WTC11 (cell line): ENCODE measurements around the gene SHBG. TPM values are rescaled to one million over a fixed set of nuclear protein-coding genes. Genes with fewer than 3 reads are reported as not detected.
A peak's percentile ranks its signal among the peaks of the same experiment; 100 is the strongest.

Experiments
- ATAC-seq: fragments of 200-7000 bp; cut with Tn5 transposase; 2 replicates; pipeline ENCODE4 v1.10.0; 2021; ENCODE audit warnings: mild to moderate bottlenecking, moderate library complexity
- CTCF ChIA-PET: fragments of 300-600 bp; sonication (Branson Sonifier 250); formaldehyde crosslinking; loops from one replicate; lab custom pipeline; 2021; ENCODE audit warnings: antibody characterized with exemption; lab: Charles Lee
- POLR2A ChIA-PET: fragments of 350-600 bp; sonication (Branson Sonifier 250); formaldehyde crosslinking; loops from one replicate; lab custom pipeline; 2021; ENCODE audit warnings: antibody characterized with exemption; lab: Charles Lee
- DNase-seq: peaks from one replicate; pipeline ENCODE4 v3.0.0; 2021; ENCODE audit warnings: low spot score
- H3K27ac Mint-ChIP-seq: 2 replicates; pipeline ENCODE4 v1.8.0; 2021; ENCODE audit warnings: mixed read lengths
- H3K27me3 Mint-ChIP-seq: 2 replicates; pipeline ENCODE4 v1.8.0; 2021; ENCODE audit warnings: low read depth, mild to moderate bottlenecking, moderate library complexity, mixed read lengths
- H3K36me3 Mint-ChIP-seq: 2 replicates; pipeline ENCODE4 v1.8.0; 2021; ENCODE audit warnings: mixed read lengths
- H3K4me1 Mint-ChIP-seq: 2 replicates; pipeline ENCODE4 v1.8.0; 2022; ENCODE audit warnings: mixed read lengths
- H3K4me3 Mint-ChIP-seq: 2 replicates; pipeline ENCODE4 v1.8.0; 2021; ENCODE audit warnings: mild to moderate bottlenecking, moderate library complexity, mixed read lengths
- H3K9me3 Mint-ChIP-seq: 2 replicates; pipeline ENCODE4 v1.8.0; 2021; ENCODE audit warnings: mixed read lengths
- ARID4B ChIP-seq: sonication (generic); formaldehyde crosslinking; IDR thresholded peaks from 2 replicates; pipeline ENCODE4 v1.8.0; 2023; ENCODE audit warnings: missing genetic modification reagents, mild to moderate bottlenecking, borderline replicate concordance
- ELF4 ChIP-seq: sonication (generic); formaldehyde crosslinking; IDR thresholded peaks from 2 replicates; pipeline ENCODE4 v1.8.1; 2022; ENCODE audit warnings: low read depth, mild to moderate bottlenecking, moderate library complexity, missing genetic modification reagents
- ESRRA ChIP-seq: sonication (generic); formaldehyde crosslinking; IDR thresholded peaks from 2 replicates; pipeline ENCODE4 v1.8.1; 2022; ENCODE audit warnings: mild to moderate bottlenecking, missing genetic modification reagents, borderline replicate concordance
- HMGXB4 ChIP-seq: sonication (generic); formaldehyde crosslinking; IDR thresholded peaks from 2 replicates; pipeline ENCODE4 v1.8.1; 2023; ENCODE audit warnings: mild to moderate bottlenecking, moderate library complexity, missing genetic modification reagents
- KAT7 ChIP-seq: sonication (generic); formaldehyde crosslinking; IDR thresholded peaks from 2 replicates; pipeline ENCODE4 v1.8.1; 2023; ENCODE audit warnings: missing genetic modification reagents, mild to moderate bottlenecking, borderline replicate concordance
- NR1H2 ChIP-seq: sonication (generic); formaldehyde crosslinking; IDR thresholded peaks from 2 replicates; pipeline ENCODE4 v1.9.0; 2021; ENCODE audit warnings: mild to moderate bottlenecking, moderate library complexity, missing genetic modification reagents
- SOX15 ChIP-seq: fragments of 250-450 bp; sonication (Bioruptor Pico); IDR thresholded peaks from 2 replicates; pipeline ENCODE4 v1.9.0; 2021; ENCODE audit warnings: mild to moderate bottlenecking
- STAT6 ChIP-seq: sonication (generic); formaldehyde crosslinking; conservative IDR thresholded peaks from 2 replicates; pipeline ENCODE4 v1.8.1; 2023; ENCODE audit warnings: mild to moderate bottlenecking, low read depth, missing genetic modification reagents, moderate library complexity
- TEAD4 ChIP-seq: sonication (generic); formaldehyde crosslinking; IDR thresholded peaks from 2 replicates; pipeline ENCODE4 v1.8.0; 2022; ENCODE audit warnings: mild to moderate bottlenecking, missing genetic modification reagents
- ZNF121 ChIP-seq: sonication (generic); formaldehyde crosslinking; IDR thresholded peaks from 2 replicates; pipeline ENCODE4 v1.8.0; 2023; ENCODE audit warnings: missing genetic modification reagents
- ZNF219 ChIP-seq: sonication (generic); formaldehyde crosslinking; IDR thresholded peaks from 2 replicates; pipeline ENCODE4 v1.8.0; 2023; ENCODE audit warnings: missing genetic modification reagents, mild to moderate bottlenecking, borderline replicate concordance
- ZSCAN18 ChIP-seq: fragments of 250-450 bp; sonication (Bioruptor Pico); IDR thresholded peaks from 2 replicates; pipeline ENCODE4 v2.1.2; 2022; ENCODE audit warnings: mild to moderate bottlenecking, moderate library complexity
- total RNA-seq: library from RNA; stranded (reverse); gene quantifications from 3 replicates; pipeline ENCODE4 v1.2.3, GENCODE V29; 2021
- TF ChIP-seq, protein P1 (sequence below): sonication (generic); formaldehyde crosslinking; IDR thresholded peaks from 2 replicates; pipeline ENCODE4 v1.8.1; 2023; ENCODE audit warnings: mild to moderate bottlenecking, missing genetic modification reagents, moderate library complexity
- TF ChIP-seq, protein P2 (sequence below): sonication (generic); formaldehyde crosslinking; IDR thresholded peaks from 2 replicates; pipeline ENCODE4 v1.8.1; 2022; ENCODE audit warnings: missing genetic modification reagents, borderline replicate concordance

SHBG gene
- total RNA-seq, 1 experiment from 2014 or later: 0.83 TPM

DNA sequence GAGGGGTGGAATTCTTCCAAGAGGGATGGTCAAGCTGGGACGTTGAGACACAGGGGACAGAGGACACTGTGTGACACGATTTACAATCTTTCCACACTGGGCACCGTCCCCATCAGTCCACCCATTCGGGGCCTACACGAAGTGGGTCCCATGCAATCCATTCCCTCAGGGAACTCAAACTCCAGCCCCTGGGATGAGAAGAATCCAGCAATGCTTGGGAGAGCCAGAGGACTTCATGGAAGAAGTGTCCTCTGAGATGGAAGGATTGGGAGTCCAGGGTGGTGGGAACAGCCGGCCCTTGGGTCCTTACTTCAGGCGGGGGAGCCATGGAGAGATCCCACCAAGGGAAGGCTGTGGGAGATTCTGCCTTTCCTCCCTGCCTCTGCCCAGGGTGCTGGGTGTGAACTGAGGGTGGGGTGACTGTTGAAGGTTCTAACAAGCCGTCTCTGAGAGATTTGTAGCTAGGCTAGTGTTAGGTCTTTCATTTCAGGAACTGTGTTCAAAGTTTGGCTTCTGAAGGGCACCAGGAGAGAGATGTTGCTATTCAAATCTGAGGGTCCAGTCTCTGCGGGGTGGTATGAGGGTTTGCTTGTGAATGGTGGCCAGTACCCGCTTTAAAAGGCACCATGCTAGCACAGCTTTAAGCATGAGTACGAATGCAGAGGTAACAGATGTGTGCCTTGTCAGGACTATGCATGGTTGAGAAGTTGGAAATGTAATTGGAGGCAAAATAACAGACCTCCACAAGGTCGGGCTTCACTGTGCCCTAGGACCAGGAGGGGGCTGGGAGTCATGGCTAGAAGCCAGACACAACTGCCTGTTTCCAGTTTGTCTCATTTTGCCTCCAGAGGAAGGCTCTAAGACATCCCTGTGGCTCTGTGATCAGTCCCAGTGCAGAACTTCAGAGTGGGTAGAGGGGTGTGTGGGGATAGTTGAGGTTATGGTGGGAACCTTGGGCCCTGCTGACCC is 22.7 kb downstream of the SHBG start:
- no peak for TF ChIP-seq HMGXB4 (CRISPR knock-in tag)
- TF ChIP-seq ZNF219 (CRISPR knock-in tag): no peak
- no peak for TF ChIP-seq TEAD4 (CRISPR knock-in tag)
- TF ChIP-seq ARID4B (CRISPR knock-in tag): no peak
- TF ChIP-seq STAT6: no peak
- TF ChIP-seq ELF4 (CRISPR knock-in tag): no peak
- no peak for TF ChIP-seq NR1H2 (CRISPR knock-in tag)
- TF ChIP-seq, protein P1, sequence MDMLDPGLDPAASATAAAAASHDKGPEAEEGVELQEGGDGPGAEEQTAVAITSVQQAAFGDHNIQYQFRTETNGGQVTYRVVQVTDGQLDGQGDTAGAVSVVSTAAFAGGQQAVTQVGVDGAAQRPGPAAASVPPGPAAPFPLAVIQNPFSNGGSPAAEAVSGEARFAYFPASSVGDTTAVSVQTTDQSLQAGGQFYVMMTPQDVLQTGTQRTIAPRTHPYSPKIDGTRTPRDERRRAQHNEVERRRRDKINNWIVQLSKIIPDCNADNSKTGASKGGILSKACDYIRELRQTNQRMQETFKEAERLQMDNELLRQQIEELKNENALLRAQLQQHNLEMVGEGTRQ (CRISPR knock-in tag): no peak
- DNase-seq (no peak), ATAC-seq (no peak)
- ChIA-PET POLR2A (interaction anchor here (1.5 to 3.8 kb wide), 4 partner anchors 24 to 69 kb away, joined by 5 to 80 read pairs (median 10); partner anchors contain the start of genes MPDU1, SOX15, TP53 and WRAP53), CTCF (interaction anchor here (1.0 to 7.5 kb wide), 5 partner anchors 18 to 64 kb away, joined by 3 to 88 read pairs (median 29); partner anchors contain the start of genes TP53 and WRAP53)
- Mint-ChIP-seq H3K4me1 (peaks cover 53% of the 10 kb centered on the region), H3K27me3 (peaks cover 47% of the 10 kb centered on the region), H3K36me3 (peaks cover 25% of the 10 kb centered on the region), H3K9me3 (no peaks in the 10 kb centered on the region), H3K27ac (no peak overlapping the region; the same call in 1 of the 2 replicates), H3K4me3 (peak overlapping the region; percentile 71)

GRCh38 chr17:7654832-7655540 is 25.1 kb downstream of the SHBG start:
- no peak for DNase-seq
- Mint-ChIP-seq H3K36me3 (peaks cover 28% of the 10 kb centered on the region), H3K9me3 (no peaks in the 10 kb centered on the region), H3K4me3 (no peak overlapping the region), H3K27ac (no peak overlapping the region), H3K27me3 (peaks cover 28% of the 10 kb centered on the region), H3K4me1 (peaks cover 54% of the 10 kb centered on the region)
- CTCF ChIA-PET: interaction anchor here (1.1 to 7.5 kb wide), 7 partner anchors 13 to 62 kb away, joined by 4 to 88 read pairs (median 17); partner anchors contain the start of genes DNAH2, EFNB3, SHBG and TP53
- no peak for ATAC-seq
- POLR2A ChIA-PET: no interaction called here
- TF ChIP-seq HMGXB4 (CRISPR knock-in tag) (no peak), KAT7 (no peak), SOX15 (no peak), ZSCAN18 (CRISPR knock-in tag) (no peak), ESRRA (CRISPR knock-in tag) (no peak), ZNF121 (CRISPR knock-in tag) (no peak)
- TF ChIP-seq, protein P2, sequence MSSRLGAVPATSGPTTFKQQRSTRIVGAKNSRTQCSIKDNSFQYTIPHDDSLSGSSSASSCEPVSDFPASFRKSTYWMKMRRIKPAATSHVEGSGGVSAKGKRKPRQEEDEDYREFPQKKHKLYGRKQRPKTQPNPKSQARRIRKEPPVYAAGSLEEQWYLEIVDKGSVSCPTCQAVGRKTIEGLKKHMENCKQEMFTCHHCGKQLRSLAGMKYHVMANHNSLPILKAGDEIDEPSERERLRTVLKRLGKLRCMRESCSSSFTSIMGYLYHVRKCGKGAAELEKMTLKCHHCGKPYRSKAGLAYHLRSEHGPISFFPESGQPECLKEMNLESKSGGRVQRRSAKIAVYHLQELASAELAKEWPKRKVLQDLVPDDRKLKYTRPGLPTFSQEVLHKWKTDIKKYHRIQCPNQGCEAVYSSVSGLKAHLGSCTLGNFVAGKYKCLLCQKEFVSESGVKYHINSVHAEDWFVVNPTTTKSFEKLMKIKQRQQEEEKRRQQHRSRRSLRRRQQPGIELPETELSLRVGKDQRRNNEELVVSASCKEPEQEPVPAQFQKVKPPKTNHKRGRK (CRISPR knock-in tag): no peak
- TF ChIP-seq, protein P1 (CRISPR knock-in tag): no peak
